HEK293T (cell line): ENCODE measurements around the gene EYA4.

Source experiments
- ARNT ChIP-seq: fragments of 450-650 bp; IDR thresholded peaks from 2 replicates; pipeline ENCODE4 v1.6.1; 2017; ENCODE audit warnings: mild to moderate bottlenecking
- BHLHE40 ChIP-seq: fragments of 450-650 bp; IDR thresholded peaks from 2 replicates; pipeline ENCODE4 v1.6.1; 2016; ENCODE audit warnings: mild to moderate bottlenecking, moderate library complexity, borderline replicate concordance
- CTBP1 ChIP-seq: fragments of 450-650 bp; IDR thresholded peaks from 2 replicates; pipeline ENCODE4 v1.6.1; 2016; ENCODE audit warnings: borderline replicate concordance
- ELF4 ChIP-seq: fragments of 450-650 bp; IDR thresholded peaks from 2 replicates; pipeline ENCODE4 v1.6.1; 2017; ENCODE audit warnings: antibody characterized with exemption
- FOXK2 ChIP-seq: fragments of 450-650 bp; IDR thresholded peaks from 2 replicates; pipeline ENCODE4 v1.6.1; 2016; ENCODE audit warnings: mild to moderate bottlenecking
- FOXM1 ChIP-seq: fragments of 450-650 bp; IDR thresholded peaks from 2 replicates; pipeline ENCODE4 v1.6.1; 2017; ENCODE audit warnings: mild to moderate bottlenecking, borderline replicate concordance
- L3MBTL2 ChIP-seq: fragments of 450-650 bp; conservative IDR thresholded peaks from 2 replicates; pipeline ENCODE4 v1.6.1; 2016; ENCODE audit warnings: mild to moderate bottlenecking
- LEF1 ChIP-seq: fragments of 450-650 bp; IDR thresholded peaks from 2 replicates; pipeline ENCODE4 v1.6.1; 2017; ENCODE audit warnings: mild to moderate bottlenecking, borderline replicate concordance
- NFRKB ChIP-seq: fragments of 450-650 bp; IDR thresholded peaks from 2 replicates; pipeline ENCODE4 v1.6.1; 2016; ENCODE audit warnings: mild to moderate bottlenecking, moderate library complexity
- PKNOX1 ChIP-seq: fragments of 450-650 bp; IDR thresholded peaks from 2 replicates; pipeline ENCODE4 v1.6.1; 2016
- SP1 ChIP-seq: fragments of 450-650 bp; IDR thresholded peaks from 2 replicates; pipeline ENCODE4 v1.6.1; 2017
- SUZ12 ChIP-seq: fragments of 450-650 bp; IDR thresholded peaks from 2 replicates; pipeline ENCODE4 v1.6.1; 2016; ENCODE audit warnings: mild to moderate bottlenecking
- TARDBP ChIP-seq: fragments of 450-650 bp; IDR thresholded peaks from 2 replicates; pipeline ENCODE4 v1.6.1; 2016
- ZNF384 ChIP-seq: fragments of 450-650 bp; IDR thresholded peaks from 2 replicates; pipeline ENCODE4 v1.6.1; 2016

GRCh38 chr6:133214267-133214666 lies 26.9 kb upstream of the EYA4 start:
- TF ChIP-seq FOXK2 = no peak
- TF ChIP-seq ELF4 = no peak
- TF ChIP-seq SUZ12 = no peak
- TF ChIP-seq NFRKB = no peak
- no peak for TF ChIP-seq BHLHE40
- TF ChIP-seq SP1 = no peak
- no peak for TF ChIP-seq ZNF384
- TF ChIP-seq L3MBTL2 = no peak
- no peak for TF ChIP-seq PKNOX1
- TF ChIP-seq ARNT = no peak
- no peak for TF ChIP-seq CTBP1
- no peak for TF ChIP-seq TARDBP
- no peak for TF ChIP-seq LEF1
- TF ChIP-seq FOXM1 = no peak
